ENCODE measurements around the gene DLGAP4.
"Not testable (repeated sequence)": the region's sequence is repeated elsewhere in the genome, so short reads cannot be mapped to it uniquely, and the experiment has no call there.

Gene DLGAP4

DNA sequence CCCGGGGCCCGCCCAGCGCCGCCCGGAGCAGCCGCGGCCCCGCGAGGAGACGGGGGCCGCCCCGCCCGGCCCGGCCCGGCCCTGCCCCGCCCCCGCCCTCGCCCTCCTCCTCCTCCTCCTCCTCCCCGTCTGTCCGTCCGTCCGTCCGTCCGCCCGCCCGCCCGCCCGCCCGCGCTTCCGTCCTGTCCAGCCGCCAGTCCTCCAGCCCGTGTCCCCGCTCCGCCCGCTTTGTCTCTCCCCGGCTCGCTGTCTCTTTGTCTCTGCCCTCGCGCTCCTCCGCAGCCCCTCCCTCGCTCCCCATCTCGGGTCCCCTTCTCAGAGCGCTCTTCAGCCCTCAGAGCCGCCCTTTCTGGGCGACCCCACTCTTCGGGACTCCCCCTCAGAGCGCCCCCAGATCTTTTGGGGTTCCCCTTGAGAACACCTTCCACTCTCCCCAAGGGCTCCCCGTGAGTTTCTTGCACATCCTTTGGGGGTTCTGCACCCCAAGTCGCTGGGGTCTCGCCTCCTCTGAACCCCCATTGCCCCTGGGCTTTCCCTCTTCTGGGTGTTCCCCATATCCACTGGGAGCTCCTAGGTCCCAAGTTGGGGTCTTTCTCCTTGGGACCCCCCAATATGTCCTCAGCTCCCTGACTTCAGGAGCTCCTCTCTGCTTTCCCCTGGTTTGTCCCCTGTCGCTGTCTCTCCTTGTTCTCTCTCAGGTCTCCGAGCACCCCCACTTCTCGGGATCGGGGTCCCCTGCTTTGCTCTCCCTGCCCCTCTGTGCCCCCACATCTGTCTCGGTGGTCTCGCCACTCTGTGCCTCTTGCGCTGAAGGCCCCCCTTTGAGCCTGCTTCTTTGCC is 155.7 kb downstream of the DLGAP4 start:
- peak; percentile 55 for DNase-seq

DNA sequence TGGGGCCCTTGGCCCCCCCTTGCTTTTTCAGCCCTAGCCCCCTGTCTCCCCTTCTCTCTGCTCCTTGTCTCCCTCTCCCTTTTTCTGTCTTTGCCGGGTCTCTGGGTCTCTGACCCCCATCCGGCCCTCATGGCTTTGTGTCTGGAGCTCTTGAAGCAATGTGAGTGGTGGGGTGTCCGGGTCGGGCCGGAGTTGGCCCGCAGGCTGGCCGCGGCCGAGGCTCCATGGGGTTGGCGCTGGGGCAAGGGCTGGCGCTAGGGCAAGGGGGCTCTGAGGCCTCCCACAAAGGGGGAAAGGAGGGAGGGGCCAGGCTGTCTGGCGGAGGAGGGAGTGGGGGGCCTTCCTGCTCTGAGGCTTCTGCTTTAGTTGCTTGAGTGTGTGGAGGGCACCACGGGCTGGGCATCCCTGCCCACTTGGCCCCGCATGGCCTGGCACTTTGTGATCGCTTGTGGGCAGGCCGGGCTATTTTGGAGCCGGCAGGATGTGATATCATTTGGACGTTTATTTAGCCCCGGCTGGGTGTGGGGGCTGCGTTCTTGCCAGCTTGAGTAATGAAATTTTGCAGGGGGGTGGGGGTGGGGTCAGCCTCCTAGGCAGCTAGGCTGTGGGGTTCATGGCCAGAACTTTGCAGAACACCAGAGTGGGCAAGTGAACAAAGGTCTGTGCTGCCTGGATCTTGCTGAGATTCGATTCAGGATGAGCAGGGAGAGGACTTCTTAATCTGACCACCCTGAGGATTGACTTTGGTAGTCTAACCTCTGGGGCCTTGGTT is 156.5 kb downstream of the DLGAP4 start:
- DNase-seq, result peak in 1 of 2 experiments; percentile 40

DNA sequence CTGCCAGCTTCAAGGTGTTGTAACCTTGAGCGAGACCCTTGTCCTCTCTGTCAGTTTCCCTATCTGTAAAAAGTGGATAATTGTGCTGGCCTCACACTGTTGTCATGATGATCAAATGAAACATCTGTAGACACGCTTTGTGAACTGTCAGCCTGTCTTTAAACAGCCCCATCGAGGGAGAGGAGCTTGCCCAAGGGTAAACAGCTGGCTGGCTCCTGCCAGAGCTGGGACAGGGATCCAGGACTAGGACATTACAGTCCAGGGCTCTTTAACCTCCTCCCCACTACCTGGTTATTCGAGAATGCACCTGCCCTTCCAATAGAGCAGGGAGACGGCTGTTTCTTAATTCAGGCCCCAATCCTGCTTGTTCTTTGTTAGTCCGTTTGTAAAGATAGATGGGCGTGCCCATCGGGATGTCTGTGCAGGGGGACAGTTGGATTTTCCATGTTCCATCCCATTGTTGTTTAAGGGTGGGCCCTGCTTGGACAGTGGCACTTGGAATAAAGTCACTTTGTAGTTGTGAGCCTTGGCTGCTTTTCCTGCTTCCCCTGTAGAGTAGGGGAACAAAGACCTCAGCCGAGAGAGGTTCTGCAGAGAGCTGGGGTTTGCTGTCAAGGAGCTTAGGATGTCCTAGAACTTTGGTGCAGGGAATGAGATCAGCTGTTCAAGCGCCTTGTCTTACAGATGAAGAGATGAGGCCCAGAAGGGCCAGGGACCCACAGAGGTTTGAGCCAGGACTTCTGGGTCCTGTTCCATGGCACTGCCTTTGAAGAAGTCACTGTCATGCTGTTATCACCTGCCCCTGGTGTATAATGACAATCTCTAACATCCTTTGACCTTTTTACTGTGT is 157.3 kb downstream of the DLGAP4 start:
- DNase-seq, result no peak

GRCh38 chr20:36465109-36466080 is 159.3 kb downstream of the DLGAP4 start:
- peak; percentile 63 to 71 for DNase-seq

DNA sequence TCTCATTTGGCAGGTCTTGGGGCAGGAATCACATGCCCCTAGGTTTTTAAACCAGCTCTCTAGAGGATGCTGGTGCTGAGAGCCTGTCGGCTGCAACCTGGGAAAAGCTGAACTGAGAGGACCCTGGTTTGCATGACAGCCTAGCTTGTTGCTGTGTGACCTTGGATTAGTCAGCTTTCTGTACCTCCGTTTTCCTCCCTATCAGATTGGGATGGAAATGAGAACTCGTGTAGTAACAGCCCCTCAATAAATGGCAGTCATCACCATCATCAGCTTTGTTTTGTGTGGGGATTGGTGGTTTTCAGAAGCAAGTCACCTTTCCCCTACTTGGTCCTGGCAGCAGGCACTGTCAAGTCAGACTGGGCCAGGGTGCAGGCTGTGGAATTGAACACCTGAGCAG is 159.9 kb downstream of the DLGAP4 start:
- peak in 1 of 2 experiments; percentile 32 for DNase-seq

DNA sequence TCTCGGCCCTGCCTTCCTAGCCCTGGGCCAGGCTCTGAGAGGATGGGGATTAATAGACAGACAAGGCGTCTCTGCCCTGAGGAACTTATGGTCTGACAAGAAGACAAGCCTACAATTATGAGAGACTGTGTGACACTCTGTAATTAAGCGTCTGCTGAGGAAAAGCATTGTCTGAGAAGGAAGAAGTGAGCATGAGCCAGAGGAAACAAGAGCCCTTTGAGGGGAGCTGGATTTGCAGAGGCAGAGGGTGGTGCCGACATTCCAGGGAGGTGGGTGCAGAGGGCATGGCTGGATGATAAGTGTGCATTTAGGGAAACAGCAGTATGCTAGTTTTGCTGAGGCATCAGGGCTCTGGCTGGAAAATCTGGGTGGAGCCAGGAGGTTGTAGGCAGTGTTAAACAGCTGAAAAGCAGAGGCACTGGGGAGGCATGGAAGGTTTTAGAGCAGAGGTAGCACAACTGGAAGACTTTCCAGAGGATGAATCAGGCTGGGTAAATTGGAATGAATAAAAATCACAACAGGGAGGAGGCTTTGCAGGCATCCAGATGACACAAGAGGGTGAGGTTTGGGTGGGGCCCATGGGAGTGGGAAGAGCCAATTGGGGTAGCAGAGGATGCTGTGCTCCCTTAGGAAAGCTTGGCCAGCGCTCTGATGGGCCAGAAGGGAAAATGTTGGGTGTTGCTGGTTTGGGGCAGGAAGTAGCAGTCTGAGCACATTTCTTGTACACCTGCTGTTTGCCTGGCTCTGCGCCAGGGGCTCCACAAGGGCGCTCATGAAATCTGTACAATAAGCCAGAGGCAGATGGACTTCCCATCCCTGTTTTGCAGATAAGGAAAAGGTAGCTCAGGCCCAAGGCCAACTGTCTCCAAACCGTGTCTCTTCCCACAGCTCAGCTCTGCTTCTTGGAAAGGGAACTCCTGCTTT is 161.2 kb downstream of the DLGAP4 start:
- DNase-seq, result peak in 1 of 2 experiments; percentile 43

GRCh38 chr20:36468149-36469000 is 162.2 kb downstream of the DLGAP4 start:
- DNase-seq, result no peak

DNA sequence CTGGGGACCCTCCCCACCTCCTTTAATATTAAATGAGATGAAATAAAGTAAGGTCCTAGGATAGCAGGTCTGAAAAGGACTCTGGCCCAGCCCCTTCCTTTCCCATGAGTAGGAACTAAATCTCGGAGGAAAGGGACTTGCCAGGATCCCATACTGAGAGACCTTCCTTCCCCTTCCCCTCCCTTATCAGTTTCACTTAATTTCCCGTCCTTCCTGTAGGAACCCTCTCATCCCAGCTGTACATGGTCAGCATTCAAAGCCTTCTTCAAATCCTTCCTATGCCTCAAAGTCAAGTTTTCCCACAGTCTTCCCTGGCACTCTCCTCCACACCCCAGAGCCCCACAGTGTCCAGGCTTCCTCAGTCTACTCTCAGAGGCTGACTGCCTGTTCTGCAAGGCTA is 163.8 kb downstream of the DLGAP4 start:
- no peak for DNase-seq

DNA sequence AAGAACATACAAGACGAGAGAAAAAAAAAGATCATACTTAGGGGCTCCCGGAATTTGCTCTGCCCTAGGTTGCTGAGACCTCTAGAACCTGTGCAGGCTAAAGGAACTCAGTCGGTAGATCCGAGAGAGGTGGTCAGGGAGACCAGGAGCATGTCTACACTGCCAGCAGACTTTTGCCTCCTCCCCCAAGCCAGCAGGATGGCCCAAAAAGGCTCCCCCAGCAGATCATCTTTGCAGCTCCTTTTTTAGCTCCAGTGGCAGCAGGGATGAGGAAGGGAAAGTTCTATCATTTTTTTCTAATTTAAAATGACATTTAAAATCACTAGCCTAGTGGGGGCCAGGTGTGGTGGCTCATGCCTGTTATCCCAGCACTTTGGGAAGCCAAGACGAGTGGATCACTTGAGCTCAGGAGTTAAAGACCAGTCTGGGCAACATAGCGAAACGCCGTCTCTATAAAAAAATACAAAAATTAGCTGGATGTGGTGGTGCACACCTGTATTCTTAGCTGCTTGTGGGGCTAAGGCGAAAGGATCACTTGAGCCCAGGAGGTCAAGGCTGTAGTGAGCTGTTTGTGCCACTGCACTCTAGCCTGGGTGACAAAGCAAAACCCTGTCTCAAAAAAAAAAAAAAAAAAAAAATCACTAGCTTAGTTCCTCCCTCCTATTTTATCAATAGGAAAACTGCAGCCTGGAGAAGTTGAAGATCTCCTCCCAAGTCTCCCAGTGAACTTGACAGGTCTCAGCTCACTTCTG is 165.9 kb downstream of the DLGAP4 start:
- DNase-seq, result no peak

DNA sequence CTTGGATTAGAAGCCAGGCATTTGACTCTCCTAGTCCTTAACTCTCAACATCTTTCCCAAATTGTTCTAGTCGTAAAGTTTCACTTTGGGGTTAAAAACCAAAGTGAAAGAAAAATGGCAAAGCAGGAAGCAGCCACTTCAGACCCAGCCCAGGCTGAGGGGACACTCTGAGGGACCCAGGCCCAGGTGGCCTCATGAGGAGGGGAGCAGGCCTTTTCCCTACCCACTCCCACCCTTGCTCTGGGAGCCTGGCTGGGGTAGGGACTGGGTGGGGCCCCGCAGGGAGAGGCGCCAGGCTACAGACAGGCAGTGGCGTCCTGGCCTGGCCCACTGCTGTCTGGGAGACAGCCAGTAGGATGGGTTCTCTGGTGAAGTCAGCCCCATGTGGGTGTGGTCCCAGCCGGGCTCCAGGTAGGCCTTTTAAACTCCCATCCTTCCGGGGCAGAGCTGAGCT is 166.5 kb downstream of the DLGAP4 start:
- DNase-seq, result peak in 1 of 2 experiments; percentile 55

DNA sequence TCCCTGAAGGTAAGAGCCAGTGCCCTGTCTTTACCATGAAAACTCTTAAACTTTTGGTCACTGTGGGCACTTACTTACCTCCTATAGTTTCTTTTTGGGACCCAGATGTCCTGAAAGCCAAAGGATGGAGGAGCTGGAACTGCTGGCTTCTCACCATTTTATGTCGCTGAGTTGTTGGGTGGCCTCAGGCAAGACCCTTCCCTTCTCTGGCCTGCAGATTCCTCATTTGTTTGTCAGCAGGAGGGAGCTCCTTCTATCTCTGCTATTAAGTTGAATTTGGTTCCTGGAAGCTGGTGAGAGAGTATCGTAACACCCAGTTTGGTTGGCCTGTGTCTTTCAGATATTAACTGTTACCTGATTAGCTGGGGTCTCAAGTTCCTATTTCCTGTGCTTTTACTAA is 167.0 kb downstream of the DLGAP4 start:
- no peak for DNase-seq

DNA sequence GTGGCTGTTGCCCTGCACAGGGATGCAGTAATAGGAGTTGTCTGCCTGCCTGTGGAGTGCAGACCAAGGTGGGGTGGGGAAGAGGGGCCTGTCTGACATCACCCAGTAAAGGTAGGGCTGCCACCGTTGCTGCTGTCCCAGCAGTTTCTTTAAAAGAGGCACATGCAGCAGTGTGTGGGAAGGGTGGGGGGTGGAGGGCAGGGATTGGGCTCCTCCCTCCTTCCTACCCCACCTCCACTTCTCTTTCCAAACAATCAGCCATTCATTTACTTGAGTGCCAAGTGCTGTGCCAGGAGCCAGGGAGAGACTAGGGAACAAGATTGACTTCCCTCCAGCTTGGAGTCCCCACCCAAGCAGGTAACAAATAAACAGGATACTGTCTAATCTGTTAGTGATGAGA is 168.4 kb downstream of the DLGAP4 start:
- DNase-seq, result no peak

- DNase-seq, result not testable (repeated sequence)
Measured at GRCh38 chr20:36475054-36475453, 168.9 kb downstream of the DLGAP4 start.

- DNase-seq, result no peak
Measured at GRCh38 chr20:36477475-36477874, 171.3 kb downstream of the DLGAP4 start.

DNA sequence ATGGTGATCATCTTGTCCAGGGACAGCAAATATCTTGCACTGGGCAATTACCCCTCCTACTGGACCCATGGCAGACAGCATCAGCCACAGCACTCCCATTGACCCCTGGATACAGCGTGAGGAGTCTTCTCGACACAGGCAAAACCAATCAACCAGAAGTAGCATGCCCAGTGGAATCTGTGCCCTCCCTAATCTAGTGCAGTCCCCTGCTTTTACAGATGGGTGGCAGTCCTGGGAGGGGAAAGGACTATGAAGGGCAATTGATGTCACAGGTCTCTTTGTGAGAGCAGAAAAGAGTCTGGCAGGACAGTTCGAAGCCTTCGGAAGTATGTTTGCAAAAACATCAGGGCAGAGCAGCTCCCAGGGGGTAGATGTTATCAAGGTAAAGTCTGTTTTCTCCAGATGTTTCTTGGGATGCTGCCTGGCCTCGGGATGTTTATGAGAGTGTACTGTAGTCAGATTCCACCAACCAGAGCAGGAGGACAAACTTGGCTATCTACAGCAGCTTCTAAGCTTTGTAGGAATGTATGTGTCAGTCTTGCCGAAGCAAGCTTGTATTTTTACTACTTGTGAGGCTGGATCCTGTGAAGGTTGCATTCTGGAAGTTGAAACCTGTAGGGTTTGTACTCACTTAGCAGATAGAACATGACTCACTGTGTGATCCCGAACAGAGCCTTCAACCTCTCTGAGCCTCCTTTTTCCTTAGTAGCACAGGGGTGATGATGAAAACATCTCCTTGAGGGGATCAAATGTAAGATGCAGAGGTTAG is 172.2 kb downstream of the DLGAP4 start:
- no peak for DNase-seq

DNA sequence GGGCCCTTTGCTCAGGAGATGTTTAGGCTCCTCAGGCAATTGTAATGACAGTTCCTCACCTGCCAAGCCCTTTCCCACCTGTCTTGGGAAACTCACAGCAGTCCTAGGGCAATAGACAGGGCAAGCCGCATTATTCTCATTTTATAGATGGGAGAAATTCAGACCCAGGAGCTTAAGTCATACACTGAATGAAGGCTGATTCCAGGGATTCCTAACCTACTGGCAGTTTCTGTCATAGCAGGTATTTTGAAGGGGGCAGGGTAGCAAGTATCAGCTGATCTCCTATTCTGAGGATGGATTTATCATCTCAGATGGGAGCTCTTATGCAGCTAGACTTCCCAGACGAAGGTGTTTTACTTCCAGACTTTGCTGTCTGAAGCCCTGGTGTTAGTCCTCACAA is 173.8 kb downstream of the DLGAP4 start:
- DNase-seq, result no peak

GRCh38 chr20:36480456-36481048 is 174.4 kb downstream of the DLGAP4 start:
- DNase-seq, result no peak

All from activated T-cell treated with anti-CD3 and anti-CD28 coated beads, Interleukin-2, amount 50 U/mL, for 48 hours (primary cell).